Pancreas (tissue), 10 donors: ENCODE data around the gene TLE1. TPM values are rescaled to one million over a fixed set of nuclear protein-coding genes. Genes with fewer than 3 reads are reported as not detected.
A peak's percentile ranks its signal among the peaks of the same experiment; 100 is the strongest.

Experiments
- ATAC-seq, 4 donors: fragments of 200-7000 bp; cut with Tn5 transposase; one replicate each; pipeline versions ENCODE4 v1.8.0 to v1.9.1; 2020; ENCODE audit warnings: mild to moderate bottlenecking in 4 of 4, moderate library complexity in 4 of 4
- DNase-seq, 6 donors: peaks; one replicate each; pipeline ENCODE4 v3.0.0-alpha.2; 2020
- FAIRE-seq: peaks from 2 replicates; lab custom pipeline; 2012; peaks lifted over from hg19 to GRCh38; lab: Jason Lieb, UNC
- H3K27ac ChIP-seq, 4 donors: fragments of 200-600 bp; sonication (generic); 1 replicate in 3 of 4; 2 replicates in 1 of 4; pipeline versions ENCODE4 v1.5.0 to v1.8.0; 2020
- H3K27me3 ChIP-seq, 4 donors: fragments of 200-600 bp; one replicate each; pipeline ENCODE4 v1.8.0; 2021
- H3K36me3 ChIP-seq, 3 donors: fragments of 200-600 bp; sonication (generic) in 1 of 3; one replicate each; pipeline versions ENCODE4 v1.5.0 to v1.8.0; 2020 to 2021
- H3K4me1 ChIP-seq, 3 donors: fragments of 200-600 bp; one replicate each; pipeline ENCODE4 v1.8.0; 2021
- H3K4me3 ChIP-seq, 4 donors: fragments of 200-600 bp; sonication (generic) in 2 of 4; one replicate each; pipeline versions ENCODE4 v1.5.0 to v1.8.0; 2020 to 2021
- H3K9me3 ChIP-seq, 4 donors: fragments of 200-600 bp; one replicate each; pipeline ENCODE4 v1.8.0; 2021
- CTCF ChIP-seq, 4 donors: fragments of 200-600 bp; sonication (generic) in 3 of 4; IDR thresholded peaks; one replicate each; pipeline versions ENCODE4 v1.5.0 to v1.8.0; 2021; ENCODE audit warnings: antibody characterized with exemption in 4 of 4
- WGBS, 2 donors: extraction: QIAGEN DNeasy Blood & Tissue Kit; methylation state at CpG; one replicate each; pipeline ENCODE4 v1.1.7; 2013; 5-methylcytosine and 5-hydroxymethylcytosine counted together
- intact Hi-C, 3 donors: fragments of 100-400 bp; cut with DNase I; formaldehyde crosslinking; loops; one replicate each; pipeline versions ENCODE4 v1.11.1 to v1.14.2; 2022
- polyA plus RNA-seq, 2 donors: library from polyadenylated mRNA; stranded (reverse); fragments of 200-250 nt; gene quantifications; one replicate each; pipeline ENCODE4 v1.2.3, GENCODE V29; 2013
- total RNA-seq, 6 donors: library from RNA; stranded (reverse); fragmentation: NEBNext Ultra II Directional in 4 of 6; extraction: Animal tissue kit (Norgen Biotek cat#: 25700) in 4 of 6; gene quantifications; one replicate each; pipeline versions ENCODE4 v1.2.1 to v1.2.4, GENCODE V29; 2021 to 2023
- donor health status: healthy with polysubstance abuse.
- donor health status: DM: no; HTN: no; CAD: no; lungs with moderate emphysema.
- donor health status: DM: no; HTN: no; CAD: no.
- donor health status: control.
- donor health status: control.
- donor health status: Bipolar disorder and iron deficiency.
- donor health status: DM: yes; HTN: yes; CAD: no.
- donor health status: DM: no; HTN: no; CAD: no.
- donor health status: DM: no; HTN: no; CAD: no.
- donor health status: DM: yes; HTN: yes; CAD: no.

Gene TLE1
- total and polyA plus RNA-seq, 8 donors, result 15.1 to 38.9 (median 28.4) TPM

GRCh38 chr9:81552581-81552991, 136.8 kb downstream of the TLE1 start:
- H3K4me3 ChIP-seq, result no peak overlapping the region
- peak overlapping the region in 1 of 4 donors; percentile 20 for H3K27ac ChIP-seq
- 40 to 42% methylated on average over 4 of the region's 4 CpGs for WGBS, 2 donors
- FAIRE-seq (no peak), DNase-seq (no peak), ATAC-seq (peak in 2 of 4 donors; percentile 16 to 58)
- no peaks in the 10 kb centered on the region for H3K36me3 ChIP-seq
- peaks cover 6 to 38% (median 27%) of the 10 kb centered on the region in 3 donors for H3K4me1 ChIP-seq
- H3K27me3 ChIP-seq, result no peaks in the 10 kb centered on the region
- TF ChIP-seq CTCF (IDR thresholded peaks at IDR 0.05), result no peak
- intact Hi-C loops, result no loop called here
- no peaks in the 10 kb centered on the region for H3K9me3 ChIP-seq

GRCh38 chr9:81550207-81550583, 139.2 kb downstream of the TLE1 start:
- FAIRE-seq, result no peak

GRCh38 chr9:81549500-81550206, 139.7 kb downstream of the TLE1 start:
- FAIRE-seq (no peak), DNase-seq (peak in 3 of 6 donors; percentile 29 to 39 (median 30)), ATAC-seq (peak; percentile 83 to 84 (median 84))
- no peaks in the 10 kb centered on the region for H3K36me3 ChIP-seq
- H3K27ac ChIP-seq, result peak overlapping the region in 3 of 4 donors; percentile 3 to 61 (median 61)
- no peaks in the 10 kb centered on the region for H3K9me3 ChIP-seq
- WGBS, 2 donors, result 12 to 19% methylated on average over 6 of the region's 6 CpGs
- H3K4me3 ChIP-seq, result no peak overlapping the region
- H3K4me1 ChIP-seq, result peaks cover 14 to 45% (median 27%) of the 10 kb centered on the region in 3 donors
- intact Hi-C loops, result no loop called here
- no peaks in the 10 kb centered on the region for H3K27me3 ChIP-seq
- no peak for TF ChIP-seq CTCF (IDR thresholded peaks at IDR 0.05)

More at GRCh38 chr9:81550207-81550583, 139.2 kb downstream of the TLE1 start:
- Histone ChIP-seq H3K36me3 (no peaks in the 10 kb centered on the region), H3K4me1 (peaks cover 14 to 45% (median 27%) of the 10 kb centered on the region in 3 donors), H3K9me3 (no peaks in the 10 kb centered on the region), H3K27ac (peak overlapping the region in 3 of 4 donors; percentile 3 to 61 (median 61)), H3K27me3 (no peaks in the 10 kb centered on the region), H3K4me3 (no peak overlapping the region)
- 15 to 16% methylated on average over 3 of the region's 3 CpGs for WGBS, 2 donors
- TF ChIP-seq CTCF (IDR thresholded peaks at IDR 0.05), result no peak
- ATAC-seq (peak in 2 of 4 donors; percentile 9 to 11), DNase-seq (no peak)
- intact Hi-C loops, result no loop called here

GRCh38 chr9:81548911-81549310, 140.4 kb downstream of the TLE1 start:
- Histone ChIP-seq H3K9me3 (no peaks in the 10 kb centered on the region), H3K4me1 (peaks cover 14 to 45% (median 27%) of the 10 kb centered on the region in 3 donors), H3K27me3 (no peaks in the 10 kb centered on the region), H3K27ac (peak overlapping the region in 2 of 4 donors; percentile 9 to 61), H3K36me3 (no peaks in the 10 kb centered on the region), H3K4me3 (no peak overlapping the region)
- no peak for FAIRE-seq
- TF ChIP-seq CTCF (IDR thresholded peaks at IDR 0.05), result no peak
- ATAC-seq, result no peak
- intact Hi-C loops, result no loop called here
- DNase-seq, result no peak
- WGBS, 2 donors, result 41 to 60% methylated on average over 2 of the region's 2 CpGs

GRCh38 chr9:81546489-81546888, 142.9 kb downstream of the TLE1 start:
- Histone ChIP-seq H3K27me3 (no peaks in the 10 kb centered on the region), H3K9me3 (no peaks in the 10 kb centered on the region), H3K4me3 (no peak overlapping the region), H3K36me3 (no peaks in the 10 kb centered on the region), H3K27ac (no peak overlapping the region), H3K4me1 (peaks cover 14 to 37% (median 18%) of the 10 kb centered on the region in 3 donors)
- DNase-seq, result no peak
- intact Hi-C loops, result no loop called here
- 12 to 13% methylated on average over 4 of the region's 4 CpGs for WGBS, 2 donors
- FAIRE-seq, result no peak
- TF ChIP-seq CTCF (IDR thresholded peaks at IDR 0.05), result no peak
- peak in 1 of 4 donors; percentile 26 for ATAC-seq
